Calu3 (cell line): Measurements from ENCODE around the gene HRH3. TPM values are rescaled to one million over a fixed set of nuclear protein-coding genes. Genes with fewer than 3 reads are reported as not detected.

Experiments used
- BruUV-seq: library from RNA; stranded (reverse); fragments of 400-500 nt; replicated peaks from 2 replicates; lab custom pipeline; 2021; lab: Mats Ljungman, UMichigan
- CTCF ChIA-PET: fragments of 300-600 bp; sonication (Branson Sonifier 250); formaldehyde crosslinking; loops from one replicate; lab custom pipeline; 2022; ENCODE audit warnings: antibody characterized with exemption; lab: Charles Lee
- DNase-seq: peaks from one replicate; pipeline ENCODE4 v3.0.0; 2022
- H3K27ac Mint-ChIP-seq: one replicate; pipeline ENCODE4 v1.8.0; 2022; ENCODE audit warnings: mixed read lengths; ENCODE audit not compliant: unreplicated experiment
- H3K27me3 Mint-ChIP-seq: one replicate; pipeline ENCODE4 v1.8.0; 2022; ENCODE audit warnings: mixed read lengths; ENCODE audit not compliant: unreplicated experiment
- H3K36me3 Mint-ChIP-seq: one replicate; pipeline ENCODE4 v1.8.0; 2022; ENCODE audit warnings: mild to moderate bottlenecking, moderate library complexity, mixed read lengths; ENCODE audit not compliant: insufficient read depth, unreplicated experiment
- H3K4me1 Mint-ChIP-seq: one replicate; pipeline ENCODE4 v1.8.0; 2022; ENCODE audit warnings: mild to moderate bottlenecking, low read depth, mixed read lengths; ENCODE audit not compliant: unreplicated experiment
- H3K4me3 Mint-ChIP-seq: one replicate; pipeline ENCODE4 v1.8.0; 2022; ENCODE audit warnings: mild to moderate bottlenecking, low read depth, moderate library complexity, mixed read lengths; ENCODE audit not compliant: unreplicated experiment
- H3K9me3 Mint-ChIP-seq: one replicate; pipeline ENCODE4 v1.8.0; 2022; ENCODE audit warnings: low read depth, mixed read lengths; ENCODE audit not compliant: unreplicated experiment
- intact Hi-C: fragments of 100-400 bp; cut with micrococcal nuclease; formaldehyde crosslinking; loops from one replicate; pipeline ENCODE4 v1.10.0; 2022; ENCODE audit not compliant: unreplicated experiment
- total RNA-seq: library from RNA; stranded (reverse); gene quantifications from 2 replicates; pipeline ENCODE4 v1.2.3, GENCODE V29; 2022
- TF ChIP-seq, protein P1 (sequence below): fragments of 200-600 bp; IDR thresholded peaks from one replicate; pipeline ENCODE4 v1.8.0; 2022; ENCODE audit warnings: antibody characterized with exemption; ENCODE audit not compliant: unreplicated experiment

Gene HRH3
- total RNA-seq, 1 experiment from 2014 or later: not detected

DNA sequence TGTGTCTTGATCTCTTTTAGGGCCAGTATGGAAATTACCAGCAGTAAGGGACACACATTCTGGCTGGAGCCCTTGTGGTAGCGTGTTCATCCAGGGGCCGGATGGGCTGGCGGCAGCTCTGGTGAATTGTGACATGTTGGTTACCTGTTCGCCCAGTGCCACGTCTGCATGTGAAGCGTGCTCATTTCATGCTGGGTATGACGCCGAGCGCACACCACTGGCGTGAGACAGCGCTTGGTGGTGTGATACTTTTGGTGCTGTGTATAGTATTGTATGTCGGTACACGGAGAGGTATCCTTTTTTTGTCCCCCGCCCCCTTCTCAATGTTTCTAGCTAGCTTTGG lies 40.9 kb downstream of the HRH3 start:
- no TSS peak for BruUV-seq
- Mint-ChIP-seq H3K4me1 (peaks cover 12% of the 10 kb centered on the region), H3K36me3 (peaks cover 46% of the 10 kb centered on the region), H3K27me3 (no peaks in the 10 kb centered on the region), H3K4me3 (no peak overlapping the region), H3K27ac (no peak overlapping the region), H3K9me3 (no peaks in the 10 kb centered on the region)
- intact Hi-C loops: no loop called here
- CTCF ChIA-PET: no interaction called here
- TF ChIP-seq, protein P1, sequence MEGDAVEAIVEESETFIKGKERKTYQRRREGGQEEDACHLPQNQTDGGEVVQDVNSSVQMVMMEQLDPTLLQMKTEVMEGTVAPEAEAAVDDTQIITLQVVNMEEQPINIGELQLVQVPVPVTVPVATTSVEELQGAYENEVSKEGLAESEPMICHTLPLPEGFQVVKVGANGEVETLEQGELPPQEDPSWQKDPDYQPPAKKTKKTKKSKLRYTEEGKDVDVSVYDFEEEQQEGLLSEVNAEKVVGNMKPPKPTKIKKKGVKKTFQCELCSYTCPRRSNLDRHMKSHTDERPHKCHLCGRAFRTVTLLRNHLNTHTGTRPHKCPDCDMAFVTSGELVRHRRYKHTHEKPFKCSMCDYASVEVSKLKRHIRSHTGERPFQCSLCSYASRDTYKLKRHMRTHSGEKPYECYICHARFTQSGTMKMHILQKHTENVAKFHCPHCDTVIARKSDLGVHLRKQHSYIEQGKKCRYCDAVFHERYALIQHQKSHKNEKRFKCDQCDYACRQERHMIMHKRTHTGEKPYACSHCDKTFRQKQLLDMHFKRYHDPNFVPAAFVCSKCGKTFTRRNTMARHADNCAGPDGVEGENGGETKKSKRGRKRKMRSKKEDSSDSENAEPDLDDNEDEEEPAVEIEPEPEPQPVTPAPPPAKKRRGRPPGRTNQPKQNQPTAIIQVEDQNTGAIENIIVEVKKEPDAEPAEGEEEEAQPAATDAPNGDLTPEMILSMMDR: no peak
- no peak for DNase-seq

DNA sequence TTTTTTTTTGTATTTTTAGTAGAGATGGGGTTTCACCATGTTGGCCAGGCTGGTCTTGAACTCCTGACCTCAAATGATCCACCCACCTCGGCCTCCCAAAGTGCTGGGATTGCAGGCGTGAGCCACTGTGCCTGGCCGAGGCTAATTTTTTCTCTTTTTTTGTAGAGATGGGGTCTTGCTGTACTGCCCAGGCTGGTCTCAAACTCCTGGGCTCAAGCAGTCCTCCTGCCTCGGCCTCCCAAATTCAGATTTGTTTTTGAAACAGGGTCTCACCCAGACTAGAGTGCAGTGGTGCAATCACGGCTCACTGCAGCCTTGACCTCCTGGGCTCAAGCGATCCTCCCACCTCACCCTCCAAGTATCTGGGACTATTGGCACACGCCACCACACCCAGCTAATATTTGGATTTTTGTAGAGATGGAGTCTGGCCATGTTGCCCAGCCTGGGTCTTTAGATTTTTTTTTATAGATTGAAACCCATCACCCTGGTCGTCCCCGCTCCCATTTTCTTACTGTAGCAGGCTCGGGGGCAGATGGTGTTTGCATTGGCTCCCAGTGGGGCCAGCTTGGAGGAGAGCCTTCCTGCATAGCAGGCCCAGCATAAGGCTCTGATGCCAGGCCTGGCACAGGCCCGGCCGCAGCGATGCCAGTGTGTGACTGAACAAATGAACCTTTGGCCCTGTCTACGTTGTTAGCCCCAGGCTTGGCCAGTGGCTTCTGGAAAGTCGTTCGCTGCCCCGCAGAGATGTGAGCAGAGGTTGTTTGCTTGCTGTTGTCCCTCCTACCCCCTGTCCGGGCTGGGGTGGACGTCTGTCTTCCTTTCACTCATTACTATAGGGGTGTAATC lies 41.5 kb downstream of the HRH3 start:
- intact Hi-C loops: no loop called here
- Mint-ChIP-seq H3K9me3 (no peaks in the 10 kb centered on the region), H3K27me3 (no peaks in the 10 kb centered on the region), H3K4me3 (no peak overlapping the region), H3K36me3 (peaks cover 46% of the 10 kb centered on the region), H3K4me1 (peaks cover 8% of the 10 kb centered on the region), H3K27ac (no peak overlapping the region)
- BruUV-seq: no TSS peak
- CTCF ChIA-PET: interaction anchor here (1.1 kb wide), 1 partner anchor 124 kb away, joined by 6 read pairs; no protein-coding TSS in a partner anchor
- TF ChIP-seq, protein P1: no peak
- no peak for DNase-seq

DNA sequence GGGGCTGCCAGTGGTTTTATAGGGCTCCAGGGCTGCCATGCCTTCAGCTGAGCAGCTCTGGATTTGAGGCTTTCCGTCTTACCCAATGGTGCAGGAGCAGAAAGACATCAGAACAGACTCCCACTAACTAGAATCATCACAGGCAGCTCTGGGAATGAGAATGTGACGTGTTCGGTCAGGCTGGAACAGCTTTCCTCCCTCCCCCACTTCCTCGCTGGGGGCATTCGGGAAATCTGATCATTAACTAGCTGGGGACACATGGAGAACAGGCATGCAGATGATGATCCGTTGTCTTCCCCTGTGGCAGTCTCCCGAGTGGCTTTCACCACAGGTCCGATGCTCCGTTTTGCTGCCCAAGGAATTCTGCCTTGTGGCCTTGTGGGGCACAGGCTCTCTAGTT lies 42.8 kb downstream of the HRH3 start:
- no peak for DNase-seq
- CTCF ChIA-PET: interaction anchor here (0.7 to 1.1 kb wide), 2 partner anchors 58 to 125 kb away, joined by 5 to 6 read pairs; no protein-coding TSS in a partner anchor
- intact Hi-C loops: no loop called here
- TF ChIP-seq, protein P1: no peak
- Mint-ChIP-seq H3K4me1 (peaks cover 8% of the 10 kb centered on the region), H3K27ac (no peak overlapping the region), H3K4me3 (no peak overlapping the region), H3K36me3 (peaks cover 33% of the 10 kb centered on the region), H3K9me3 (no peaks in the 10 kb centered on the region), H3K27me3 (no peaks in the 10 kb centered on the region)
- BruUV-seq: no TSS peak

DNA sequence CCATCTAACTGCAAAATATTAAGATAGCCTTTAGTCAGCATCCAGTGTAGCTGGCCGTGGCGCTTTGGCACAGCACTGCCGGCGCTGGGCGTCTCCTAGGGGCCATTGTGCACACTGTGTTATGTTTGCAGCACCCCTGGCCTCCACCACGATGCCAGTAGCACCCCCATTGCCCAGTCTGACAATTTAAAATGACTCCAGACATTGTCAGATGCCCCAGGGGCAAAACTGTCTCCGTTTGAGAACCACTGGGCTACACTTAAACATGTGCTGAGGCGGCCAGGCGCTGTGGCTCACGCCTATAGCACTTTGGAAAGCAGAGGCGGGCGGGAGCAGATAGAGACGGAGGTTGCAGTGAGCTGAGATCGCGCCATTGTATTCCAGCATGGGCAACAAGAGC lies 43.2 kb downstream of the HRH3 start:
- peaks cover 33% of the 10 kb centered on the region for H3K36me3 Mint-ChIP-seq
- H3K27me3 Mint-ChIP-seq: no peaks in the 10 kb centered on the region
- peaks cover 4% of the 10 kb centered on the region for H3K4me1 Mint-ChIP-seq
- no peak overlapping the region for H3K4me3 Mint-ChIP-seq
- no peak overlapping the region for H3K27ac Mint-ChIP-seq
- DNase-seq: no peak
- CTCF ChIA-PET: no interaction called here
- intact Hi-C loops: no loop called here
- no TSS peak for BruUV-seq
- TF ChIP-seq, protein P1: no peak
- H3K9me3 Mint-ChIP-seq: no peaks in the 10 kb centered on the region
